Colon (tissue), 2 donors: ENCODE results near the gene FOXI1.

Source experiments
- FAIRE-seq: peaks from 2 replicates; lab custom pipeline; 2012; peaks lifted over from hg19 to GRCh38; lab: Jason Lieb, UNC
- donor health status: control.
- donor health status: control.

FOXI1 gene

DNA sequence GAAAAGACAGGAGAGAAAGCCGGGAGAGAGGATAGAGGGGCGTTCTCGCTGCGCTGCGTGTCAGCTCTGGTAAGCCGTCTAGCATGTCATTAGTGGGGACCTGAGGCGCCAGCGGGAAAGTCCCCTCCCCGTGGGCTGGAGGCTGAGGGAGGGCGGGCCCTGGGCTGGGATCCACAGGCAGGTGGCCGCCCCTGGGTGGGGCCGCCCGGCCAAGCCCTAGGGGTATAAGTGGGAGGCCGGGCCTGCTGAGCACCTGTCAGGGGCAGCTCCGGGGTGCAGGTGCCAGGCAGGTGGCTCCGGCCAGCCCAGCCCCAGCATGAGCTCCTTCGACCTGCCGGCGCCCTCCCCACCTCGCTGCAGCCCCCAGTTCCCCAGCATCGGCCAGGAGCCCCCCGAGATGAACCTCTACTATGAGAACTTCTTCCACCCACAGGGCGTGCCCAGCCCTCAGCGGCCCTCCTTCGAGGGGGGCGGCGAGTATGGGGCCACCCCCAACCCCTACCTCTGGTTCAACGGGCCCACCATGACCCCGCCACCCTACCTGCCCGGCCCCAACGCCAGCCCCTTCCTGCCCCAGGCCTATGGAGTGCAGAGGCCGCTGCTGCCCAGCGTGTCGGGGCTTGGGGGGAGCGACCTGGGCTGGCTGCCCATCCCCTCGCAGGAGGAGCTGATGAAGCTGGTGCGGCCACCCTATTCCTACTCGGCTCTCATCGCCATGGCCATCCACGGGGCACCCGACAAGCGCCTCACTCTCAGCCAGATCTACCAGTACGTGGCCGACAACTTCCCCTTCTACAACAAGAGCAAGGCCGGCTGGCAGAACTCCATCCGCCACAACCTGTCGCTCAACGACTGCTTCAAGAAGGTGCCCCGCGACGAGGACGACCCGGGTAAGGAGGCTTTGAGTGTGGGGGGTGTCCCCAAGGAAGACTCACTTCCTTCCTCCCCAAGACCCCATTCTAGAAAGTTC, at the start of gene FOXI1:
FOXI1 (plus strand) TSS at position 256 of the 970 bp plus-strand sequence; CDS start at position 317, 61 bp downstream.
- no peak for FAIRE-seq

DNA sequence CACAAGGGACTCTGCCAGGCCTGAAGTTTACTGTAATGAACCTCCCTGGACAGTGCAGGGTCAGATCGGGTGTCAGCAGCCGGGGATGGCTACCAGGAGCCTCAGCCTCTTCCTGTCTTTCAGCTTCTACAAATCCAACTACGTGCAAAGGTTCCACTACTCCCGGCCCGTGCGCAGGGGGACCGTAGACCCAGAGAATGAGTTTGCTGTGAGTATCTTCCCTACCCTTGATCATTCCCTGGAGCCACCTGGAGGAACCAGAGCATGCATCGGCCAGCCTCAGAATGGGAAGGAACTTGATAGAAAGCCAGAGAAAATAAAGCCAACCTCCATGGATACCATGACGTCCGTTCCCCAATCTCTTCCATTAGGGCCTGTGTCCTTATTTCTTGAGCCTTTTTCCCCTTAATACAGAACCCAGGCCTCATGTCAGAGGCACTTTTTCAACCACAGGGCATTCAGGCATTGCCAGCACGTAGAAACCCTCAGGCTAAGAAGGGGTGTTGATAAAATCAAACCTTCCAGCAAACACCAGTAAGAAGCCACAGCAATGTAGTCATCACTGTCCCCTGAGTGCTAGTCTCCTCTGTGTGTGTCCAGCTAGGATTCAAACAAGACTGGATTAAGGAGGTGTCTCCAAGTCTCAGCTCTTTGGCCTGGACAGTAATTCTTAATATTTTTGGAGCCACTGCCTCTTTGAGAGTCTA, 49.0 kb upstream of the FOXI1 start:
- no peak for FAIRE-seq

DNA sequence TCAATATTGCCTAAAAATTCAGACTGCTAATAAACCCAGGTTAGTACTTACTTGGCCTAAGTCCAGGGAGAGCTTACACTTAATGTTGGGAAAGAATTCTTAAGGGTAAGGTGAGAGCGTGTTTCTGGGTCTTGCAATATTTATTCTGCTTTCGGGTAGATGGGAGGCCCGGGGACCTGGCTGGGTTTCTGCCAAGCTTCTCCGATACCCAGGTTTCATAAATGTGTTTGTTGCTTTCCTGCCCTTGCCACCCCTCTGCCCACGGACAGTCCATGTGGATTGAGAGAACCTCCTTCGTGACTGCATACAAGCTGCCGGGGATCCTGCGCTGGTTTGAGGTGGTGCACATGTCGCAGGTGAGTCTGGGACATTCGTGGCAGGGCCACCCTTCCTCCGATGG, 48.4 kb upstream of the FOXI1 start:
- no peak for FAIRE-seq

- FAIRE-seq, result no peak
These were observed 46.5 kb upstream of the FOXI1 start for GRCh38 chr5:170059221-170059620.

DNA sequence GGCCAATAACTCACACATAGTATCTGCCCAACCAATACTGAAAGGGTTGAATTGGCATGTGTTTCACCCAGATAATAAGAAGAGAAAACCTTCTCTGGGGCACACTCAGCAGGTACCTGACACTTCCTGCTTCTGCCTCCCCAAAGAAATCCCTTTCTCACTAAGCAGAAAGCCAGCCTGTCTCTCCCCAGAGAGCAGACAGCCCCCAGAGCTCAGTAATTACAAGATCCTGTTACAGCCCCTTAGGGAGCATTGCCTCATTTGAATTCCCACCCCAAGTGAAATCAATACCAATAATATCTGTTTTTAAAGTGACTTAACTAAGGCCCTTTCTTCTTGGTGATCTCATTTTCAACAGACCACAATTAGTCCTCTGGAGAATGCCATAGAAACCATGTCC, 38.5 kb upstream of the FOXI1 start:
- FAIRE-seq, result no peak

GRCh38 chr5:170067574-170068170, 38.0 kb upstream of the FOXI1 start:
- no peak for FAIRE-seq

DNA sequence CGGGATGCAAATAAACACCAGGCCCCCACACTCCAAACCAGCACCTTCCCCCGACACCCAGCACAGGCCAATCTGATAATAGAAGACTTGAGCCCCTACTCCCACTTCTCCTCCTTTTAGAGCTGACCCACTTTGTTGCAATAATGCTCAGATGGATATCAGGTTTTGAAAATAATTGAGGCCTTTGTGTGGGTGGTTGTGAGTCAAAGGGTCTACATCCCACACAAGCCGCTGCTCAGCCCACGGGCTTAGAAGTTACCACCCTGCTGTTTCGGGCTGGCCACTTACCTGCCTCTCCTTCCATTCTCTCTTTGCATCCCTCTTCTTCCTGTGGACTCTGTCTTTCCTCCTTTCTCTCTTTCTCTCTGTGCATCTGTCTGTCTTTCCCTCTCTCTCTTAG, 36.2 kb upstream of the FOXI1 start:
- FAIRE-seq, result no peak

GRCh38 chr5:170070556-170071412, 34.9 kb upstream of the FOXI1 start:
- no peak for FAIRE-seq

DNA sequence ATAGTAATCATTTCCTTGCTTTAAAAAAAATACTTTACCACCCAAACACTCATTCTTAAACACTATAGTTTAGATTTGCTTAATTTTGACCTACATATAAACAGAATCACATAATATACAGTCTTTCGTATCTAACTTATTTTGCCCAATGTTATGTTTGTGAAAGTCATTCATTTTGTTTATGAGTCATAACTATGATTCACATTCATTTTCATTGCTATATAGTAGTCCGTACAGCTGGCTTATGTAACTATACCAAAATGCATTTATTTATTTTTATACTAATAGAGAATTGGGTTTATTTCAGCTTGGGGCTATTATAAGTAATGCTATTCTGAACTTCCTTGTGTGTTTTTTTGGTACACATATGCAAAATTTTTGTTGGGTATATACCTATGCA, 33.9 kb upstream of the FOXI1 start:
- FAIRE-seq, result no peak

DNA sequence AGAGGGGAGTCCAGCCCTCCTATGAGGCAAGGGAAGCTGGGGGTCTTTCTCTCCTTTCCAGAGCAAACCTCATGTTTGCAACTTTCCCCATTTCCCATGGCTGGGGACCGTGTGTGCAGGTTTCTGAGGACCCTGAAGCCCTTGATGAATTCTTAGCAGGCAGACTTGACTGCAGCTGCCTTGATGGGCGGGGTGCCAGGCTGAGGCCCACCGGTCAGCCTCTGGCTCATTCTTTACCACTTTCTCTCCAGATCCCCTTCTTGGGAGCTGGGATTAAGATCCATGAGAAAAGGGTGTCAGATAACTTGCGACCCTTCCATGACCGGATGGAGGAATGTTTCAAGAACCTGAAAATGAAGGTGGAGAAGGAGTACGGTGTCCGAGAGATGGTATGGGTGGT, 30.0 kb upstream of the FOXI1 start:
- FAIRE-seq, result no peak

DNA sequence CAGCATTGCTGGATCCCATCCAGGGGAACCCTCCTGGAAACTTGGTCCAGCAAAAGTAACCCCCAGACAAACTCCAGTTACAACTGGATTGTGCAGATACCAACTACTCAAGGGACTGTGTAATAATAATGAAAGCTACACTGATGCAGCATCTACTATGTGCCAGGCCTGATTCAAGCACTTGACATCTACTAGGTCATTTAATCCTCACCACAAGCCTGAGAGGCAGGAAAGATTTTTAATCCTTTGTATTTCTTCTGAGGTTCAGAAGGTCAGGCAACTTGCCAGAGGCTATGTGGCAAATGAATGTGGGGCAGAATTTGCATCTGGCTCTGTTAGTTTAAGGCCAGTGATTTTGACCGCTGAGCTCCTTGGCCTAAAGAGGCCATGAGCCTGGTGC, 29.5 kb upstream of the FOXI1 start:
- no peak for FAIRE-seq

DNA sequence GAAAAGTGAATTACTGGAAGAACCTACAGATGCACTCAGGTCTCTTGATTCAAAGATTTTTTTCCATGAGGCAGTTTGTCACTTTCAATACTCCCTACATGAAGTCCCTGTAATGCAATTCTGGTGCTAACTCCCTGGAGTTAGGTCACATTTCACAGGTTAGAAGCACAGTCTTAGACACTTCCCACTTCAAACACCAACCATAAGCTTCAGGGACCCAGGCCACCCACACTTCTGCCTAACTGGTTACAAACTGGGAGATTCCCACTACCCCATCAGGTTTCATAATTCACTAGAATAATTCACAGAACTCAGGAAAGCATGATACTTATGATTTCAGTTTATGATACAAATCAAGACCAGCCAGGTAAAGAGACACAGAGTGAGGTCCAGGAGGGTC, 29.0 kb upstream of the FOXI1 start:
- FAIRE-seq, result no peak

DNA sequence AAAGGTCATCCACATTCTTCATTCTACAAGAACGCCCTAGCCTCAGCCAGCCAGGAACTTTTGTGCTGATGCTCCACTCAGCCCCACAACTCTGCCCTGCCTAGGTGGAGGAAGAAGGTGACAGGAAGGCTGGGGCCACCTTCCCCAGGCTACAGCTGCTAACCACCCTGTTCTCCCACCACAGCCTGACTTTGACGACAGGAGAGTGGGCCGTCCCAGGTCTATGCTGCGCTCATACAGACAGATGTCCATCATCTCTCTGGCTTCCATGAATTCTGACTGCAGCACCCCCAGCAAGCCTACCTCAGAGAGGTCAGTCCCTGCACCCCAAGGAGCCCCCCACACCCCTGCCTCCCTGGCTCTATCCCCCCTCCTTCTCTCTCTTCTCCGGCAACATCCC, 28.2 kb upstream of the FOXI1 start:
- FAIRE-seq, result no peak

- no peak for FAIRE-seq
These were observed 27.2 kb upstream of the FOXI1 start for GRCh38 chr5:170078458-170078857.

DNA sequence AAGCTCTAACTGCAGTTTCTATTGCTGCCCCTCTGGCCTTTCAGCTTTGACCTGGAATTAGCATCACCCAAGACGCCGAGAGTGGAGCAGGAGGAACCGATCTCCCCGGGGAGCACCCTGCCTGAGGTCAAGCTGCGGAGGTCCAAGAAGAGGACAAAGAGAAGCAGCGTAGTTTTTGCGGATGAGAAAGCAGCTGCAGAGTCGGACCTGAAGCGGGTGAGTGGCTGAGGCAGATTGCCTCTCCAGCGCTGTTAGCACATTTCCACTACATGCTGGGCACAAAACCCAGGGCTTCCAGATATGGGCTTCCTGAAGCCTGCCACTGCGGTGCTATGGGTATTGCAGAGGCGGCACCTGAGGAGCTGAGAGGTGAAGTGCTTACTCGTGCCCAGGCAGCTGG, 26.8 kb upstream of the FOXI1 start:
- FAIRE-seq, result no peak

DNA sequence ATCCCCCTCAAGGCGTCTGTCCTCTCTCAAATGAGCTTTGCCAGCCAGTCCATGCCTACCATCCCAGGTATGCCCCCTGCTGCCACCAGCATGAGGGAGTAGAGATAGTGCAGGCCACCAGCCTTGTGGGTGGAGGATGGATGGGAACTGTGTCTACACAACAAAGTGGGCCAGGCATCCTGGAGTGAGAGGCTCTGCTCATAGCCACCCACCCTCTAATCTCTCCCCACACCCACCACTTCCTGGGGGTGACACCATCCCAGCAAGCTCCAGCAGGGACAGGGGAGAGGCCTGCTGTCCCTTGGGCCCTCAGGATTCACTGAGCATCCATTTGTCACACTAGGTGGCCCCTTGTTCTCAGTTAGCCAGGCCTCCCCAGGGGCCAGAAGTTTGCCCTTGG, 25.5 kb upstream of the FOXI1 start:
- no peak for FAIRE-seq

- FAIRE-seq, result no peak
These were observed 24.8 kb upstream of the FOXI1 start for GRCh38 chr5:170080786-170081445.

GRCh38 chr5:170081616-170082015, 24.1 kb upstream of the FOXI1 start:
- FAIRE-seq, result no peak

DNA sequence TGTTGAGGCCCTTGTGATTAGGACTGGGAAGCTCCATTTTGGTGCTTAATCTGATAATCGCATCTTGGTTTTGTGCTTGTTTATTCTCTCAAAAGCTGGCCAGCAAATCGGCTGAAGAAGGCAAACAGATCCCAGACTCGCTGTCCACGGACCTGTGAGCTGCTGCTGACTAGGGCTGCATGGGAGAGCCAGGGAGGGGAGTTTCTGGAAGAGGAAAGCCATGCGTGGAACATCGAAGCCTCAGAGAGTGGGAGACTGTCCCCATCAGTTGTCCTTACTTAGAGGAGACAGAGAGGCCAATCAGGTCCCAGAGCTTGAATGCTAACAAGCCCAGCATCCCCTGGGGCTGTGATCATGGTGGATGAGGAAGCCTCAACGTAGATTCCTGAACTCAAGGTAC, 23.0 kb upstream of the FOXI1 start:
- no peak for FAIRE-seq

- no peak for FAIRE-seq
These were observed 18.4 kb upstream of the FOXI1 start for GRCh38 chr5:170087168-170087817.
